HEK293 (cell line): ENCODE measurements around the gene BCAS3.

Source experiments
- AEBP2 ChIP-seq: fragments of 450-650 bp; formaldehyde crosslinking; IDR thresholded peaks from 2 replicates; pipeline ENCODE4 v1.5.1; 2016; ENCODE audit warnings: missing biosample characterization, missing genetic modification characterization, borderline replicate concordance
- BCL11B ChIP-seq: fragments of 450-650 bp; formaldehyde crosslinking; IDR thresholded peaks from 2 replicates; pipeline ENCODE4 v1.5.1; 2016; ENCODE audit warnings: low read depth, missing biosample characterization, missing genetic modification characterization
- GLI4 ChIP-seq: fragments of 450-650 bp; formaldehyde crosslinking; IDR thresholded peaks from 2 replicates; pipeline ENCODE4 v1.5.1; 2016; ENCODE audit warnings: missing biosample characterization, missing genetic modification characterization
- KLF1 ChIP-seq: fragments of 450-650 bp; formaldehyde crosslinking; IDR thresholded peaks from 2 replicates; pipeline ENCODE4 v1.5.1; 2016; ENCODE audit warnings: missing biosample characterization, missing genetic modification characterization
- OVOL3 ChIP-seq: fragments of 450-650 bp; formaldehyde crosslinking; IDR thresholded peaks from 2 replicates; pipeline ENCODE4 v1.5.1; 2016; ENCODE audit warnings: missing biosample characterization, missing genetic modification characterization
- PATZ1 ChIP-seq: fragments of 450-650 bp; formaldehyde crosslinking; IDR thresholded peaks from 2 replicates; pipeline ENCODE4 v1.5.1; 2016; ENCODE audit warnings: missing biosample characterization, missing genetic modification characterization
- REST ChIP-seq: fragments of 450-650 bp; formaldehyde crosslinking; IDR thresholded peaks from 2 replicates; pipeline ENCODE4 v1.5.1; 2016; ENCODE audit warnings: missing biosample characterization, missing genetic modification characterization
- SALL2 ChIP-seq: fragments of 450-650 bp; formaldehyde crosslinking; IDR thresholded peaks from 2 replicates; pipeline ENCODE4 v1.5.0; 2017; ENCODE audit warnings: missing biosample characterization, mild to moderate bottlenecking, missing genetic modification characterization, borderline replicate concordance
- SP3 ChIP-seq: fragments of 450-650 bp; formaldehyde crosslinking; IDR thresholded peaks from 2 replicates; pipeline ENCODE4 v1.5.1; 2016; ENCODE audit warnings: missing biosample characterization, missing genetic modification characterization
- TSHZ1 ChIP-seq: fragments of 450-650 bp; formaldehyde crosslinking; IDR thresholded peaks from 2 replicates; pipeline ENCODE4 v1.5.1; 2016; ENCODE audit warnings: missing biosample characterization, missing genetic modification characterization, borderline replicate concordance
- WT1 ChIP-seq: fragments of 450-650 bp; formaldehyde crosslinking; IDR thresholded peaks from 2 replicates; pipeline ENCODE4 v1.5.1; 2016; ENCODE audit warnings: missing biosample characterization, missing genetic modification characterization
- ZBTB17 ChIP-seq: fragments of 450-650 bp; formaldehyde crosslinking; IDR thresholded peaks from 2 replicates; pipeline ENCODE4 v1.5.1; 2016; ENCODE audit warnings: missing biosample characterization, missing genetic modification characterization
- ZBTB7A ChIP-seq: fragments of 450-650 bp; formaldehyde crosslinking; IDR thresholded peaks from 2 replicates; pipeline ENCODE4 v1.5.1; 2016; ENCODE audit warnings: low read depth, missing biosample characterization, missing genetic modification characterization
- ZEB2 ChIP-seq: fragments of 450-650 bp; formaldehyde crosslinking; IDR thresholded peaks from 2 replicates; pipeline ENCODE4 v1.5.1; 2016; ENCODE audit warnings: missing biosample characterization, missing genetic modification characterization
- ZNF114 ChIP-seq: fragments of 450-650 bp; formaldehyde crosslinking; IDR thresholded peaks from 2 replicates; pipeline ENCODE4 v1.5.0; 2017; ENCODE audit warnings: missing biosample characterization, missing genetic modification characterization
- ZNF239 ChIP-seq: fragments of 450-650 bp; formaldehyde crosslinking; IDR thresholded peaks from 2 replicates; pipeline ENCODE4 v1.5.1; 2016; ENCODE audit warnings: missing biosample characterization, missing genetic modification characterization
- ZNF266 ChIP-seq: fragments of 450-650 bp; formaldehyde crosslinking; IDR thresholded peaks from 2 replicates; pipeline ENCODE4 v1.5.1; 2016; ENCODE audit warnings: missing biosample characterization, missing genetic modification characterization, low read depth
- ZNF292 ChIP-seq: fragments of 450-650 bp; formaldehyde crosslinking; IDR thresholded peaks from 2 replicates; pipeline ENCODE4 v1.5.1; 2016; ENCODE audit warnings: low read depth, missing biosample characterization, missing genetic modification characterization, borderline replicate concordance
- ZNF335 ChIP-seq: fragments of 450-650 bp; formaldehyde crosslinking; conservative IDR thresholded peaks from 2 replicates; pipeline ENCODE4 v1.5.1; 2016; ENCODE audit warnings: missing biosample characterization, missing genetic modification characterization
- ZNF350 ChIP-seq: fragments of 450-650 bp; formaldehyde crosslinking; IDR thresholded peaks from 2 replicates; pipeline ENCODE4 v1.5.0; 2017; ENCODE audit warnings: missing biosample characterization, mild to moderate bottlenecking, missing genetic modification characterization
- ZNF391 ChIP-seq: fragments of 450-650 bp; formaldehyde crosslinking; IDR thresholded peaks from 2 replicates; pipeline ENCODE4 v1.5.1; 2016; ENCODE audit warnings: low read depth, missing biosample characterization, missing genetic modification characterization, borderline replicate concordance
- ZNF404 ChIP-seq: fragments of 450-650 bp; formaldehyde crosslinking; IDR thresholded peaks from 2 replicates; pipeline ENCODE4 v1.5.1; 2017; ENCODE audit warnings: missing biosample characterization, missing genetic modification characterization
- ZNF423 ChIP-seq: fragments of 450-650 bp; formaldehyde crosslinking; IDR thresholded peaks from 2 replicates; pipeline ENCODE4 v1.5.1; 2016; ENCODE audit warnings: missing biosample characterization, missing genetic modification characterization
- ZNF548 ChIP-seq: fragments of 450-650 bp; formaldehyde crosslinking; IDR thresholded peaks from 2 replicates; pipeline ENCODE4 v1.5.1; 2016; ENCODE audit warnings: missing biosample characterization, missing genetic modification characterization
- ZNF555 ChIP-seq: fragments of 450-650 bp; formaldehyde crosslinking; conservative IDR thresholded peaks from 2 replicates; pipeline ENCODE4 v1.5.1; 2017; ENCODE audit warnings: missing biosample characterization, mild to moderate bottlenecking, missing genetic modification characterization, inconsistent platforms
- ZNF580 ChIP-seq: fragments of 450-650 bp; formaldehyde crosslinking; IDR thresholded peaks from 2 replicates; pipeline ENCODE4 v1.5.1; 2016; ENCODE audit warnings: missing biosample characterization, missing genetic modification characterization
- ZSCAN4 ChIP-seq: fragments of 450-650 bp; formaldehyde crosslinking; IDR thresholded peaks from 2 replicates; pipeline ENCODE4 v1.5.1; 2017; ENCODE audit warnings: missing biosample characterization, missing genetic modification characterization

The BCAS3 gene

GRCh38 chr17:60677308-60678117, at the start of gene BCAS3 (continued):
- 0 out of 2 replicates have a peak, but pooled peaks have one; percentile 56 for TF ChIP-seq AEBP2 (tag by site-specific recombination)
- no peak; the same call in 1 of the 2 replicates for TF ChIP-seq ZBTB7A (tag by site-specific recombination)
- TF ChIP-seq ZNF391 (tag by site-specific recombination) = peak; percentile 79; the same call in 1 of the 2 replicates
- no peak for TF ChIP-seq ZNF404 (tag by site-specific recombination)
- peak; percentile 92 for TF ChIP-seq ZNF335 (tag by site-specific recombination)
- TF ChIP-seq REST (tag by site-specific recombination) = no peak
- 0 out of 2 replicates have a peak, but pooled peaks have one; percentile 53 for TF ChIP-seq ZNF580 (tag by site-specific recombination)
- TF ChIP-seq ZNF423 = no peak
- no peak for TF ChIP-seq ZNF266 (tag by site-specific recombination)
- TF ChIP-seq SP3 = peak; percentile 96
- no peak for TF ChIP-seq ZNF350
- TF ChIP-seq KLF1 (tag by site-specific recombination) = peak; percentile 78
- TF ChIP-seq OVOL3 (tag by site-specific recombination) = no peak
- peak; percentile 11; the same call in 1 of the 2 replicates for TF ChIP-seq ZSCAN4 (tag by site-specific recombination)
- peak; percentile 56 for TF ChIP-seq ZBTB17 (tag by site-specific recombination)
- no peak for TF ChIP-seq ZNF555 (tag by site-specific recombination)
- TF ChIP-seq SALL2 = no peak
- peak; percentile 22; the same call in 1 of the 2 replicates for TF ChIP-seq GLI4 (tag by site-specific recombination)
- 0 out of 2 replicates have a peak, but pooled peaks have one; percentile 21 for TF ChIP-seq ZEB2
- TF ChIP-seq ZNF548 = no peak
- TF ChIP-seq TSHZ1 = peak; percentile 91; the same call in 1 of the 2 replicates
- no peak for TF ChIP-seq BCL11B (tag by site-specific recombination)
- peak; percentile 69; the same call in 1 of the 2 replicates for TF ChIP-seq ZNF239 (tag by site-specific recombination)
- TF ChIP-seq WT1 = peak; percentile 72
- TF ChIP-seq ZNF114 (tag by site-specific recombination) = no peak
- TF ChIP-seq ZNF292 (tag by site-specific recombination) = no peak
- peak; percentile 90 for TF ChIP-seq PATZ1 (tag by site-specific recombination)
